MG63 (cell line): Measurements from ENCODE around the gene PRKAA2. TPM values are rescaled to one million over a fixed set of nuclear protein-coding genes. Genes with fewer than 3 reads are reported as not detected.

Experiments used
- DNase-seq: peaks from one replicate; pipeline ENCODE4 v3.0.0-alpha.2; 2020
- H3K27me3 ChIP-seq: fragments of 250-450 bp; sonication (Bioruptor Pico); 2 replicates; pipeline ENCODE4 v1.5.1; 2020; ENCODE audit warnings: mild to moderate bottlenecking, moderate library complexity
- H3K36me3 ChIP-seq: fragments of 250-450 bp; sonication (Bioruptor Pico); 2 replicates; pipeline ENCODE4 v1.5.1; 2020; ENCODE audit warnings: mild to moderate bottlenecking, moderate library complexity
- H3K4me3 ChIP-seq: fragments of 250-450 bp; sonication (Bioruptor Pico); 2 replicates; pipeline ENCODE4 v1.5.1; 2020; ENCODE audit warnings: mild to moderate bottlenecking, moderate library complexity
- H3K9me3 ChIP-seq: fragments of 250-450 bp; sonication (Bioruptor Pico); 2 replicates; pipeline ENCODE4 v1.5.1; 2020; ENCODE audit warnings: mild to moderate bottlenecking, moderate library complexity
- total RNA-seq: library from RNA; depleted of rRNA; stranded (reverse); fragments of >200 nt; shearing (Covaris generic); gene quantifications from 2 replicates; pipeline ENCODE4 v1.2.3, GENCODE V29; 2014; ENCODE audit warnings: low replicate concordance; rRNA removed

The PRKAA2 gene
- total RNA-seq, 1 experiment from 2014 or later: 0.10 TPM

DNA sequence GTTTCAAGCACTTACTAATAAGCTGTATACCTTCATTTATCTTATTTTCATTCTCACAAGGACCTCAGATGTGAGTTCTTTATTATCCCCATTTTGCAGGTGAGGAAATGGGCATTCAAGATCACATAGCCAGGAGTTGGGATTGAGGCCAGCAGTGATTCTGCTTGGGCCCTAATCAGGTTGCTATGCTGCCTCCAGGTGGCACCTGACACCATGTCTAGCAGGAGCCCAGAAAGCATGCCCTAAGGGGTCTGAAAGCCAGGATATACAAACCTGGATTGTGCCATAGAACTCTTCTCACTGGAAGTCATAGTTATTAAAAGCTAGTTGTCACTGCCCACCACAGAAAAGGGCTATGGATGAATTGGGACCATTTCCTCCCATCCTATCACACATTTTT, 113.0 kb downstream of the PRKAA2 start:
- Histone ChIP-seq H3K36me3 (no peaks in the 10 kb centered on the region), H3K9me3 (no peaks in the 10 kb centered on the region), H3K27me3 (peaks cover 7% of the 10 kb centered on the region; the same call in 1 of the 2 replicates), H3K4me3 (no peak overlapping the region)
- no peak for DNase-seq

GRCh38 chr1:56758794-56759193, 113.7 kb downstream of the PRKAA2 start:
- H3K36me3 ChIP-seq: no peaks in the 10 kb centered on the region
- H3K4me3 ChIP-seq: no peak overlapping the region
- no peaks in the 10 kb centered on the region for H3K9me3 ChIP-seq
- H3K27me3 ChIP-seq: peaks cover 7% of the 10 kb centered on the region; the same call in 1 of the 2 replicates
- no peak for DNase-seq

Other genes starting within 250 kb of the PRKAA2 start
- gene PLPP3, start 65.8 kb upstream of the PRKAA2 start, total RNA-seq: 24.3 and 25.7 TPM in 2 replicates
- not detected in 2 replicates for gene FYB2, start 174.1 kb downstream of the PRKAA2 start, total RNA-seq
- not detected in 2 replicates for gene C8A, start 209.5 kb downstream of the PRKAA2 start, total RNA-seq